HG03025 (cell line): Measurements from ENCODE around the gene CLUH.
"Not testable (repeated sequence)": the region's sequence is repeated elsewhere in the genome, so short reads cannot be mapped to it uniquely, and the experiment has no call there.

Experiments
- ATAC-seq: cut with Tn5 transposase; IDR thresholded peaks from one replicate; pipeline ENCODE4 v1.9.1; 2021; ENCODE audit warnings: mild to moderate bottlenecking, moderate library complexity; ENCODE audit not compliant: unreplicated experiment, low FRiP score

The CLUH gene

GRCh38 chr17:2701996-2702741 is 9.4 kb downstream of the CLUH start:
- no peak for ATAC-seq

- ATAC-seq, result no peak
These were observed 10.2 kb downstream of the CLUH start for GRCh38 chr17:2701161-2701995.

GRCh38 chr17:2700491-2701141 is 10.9 kb downstream of the CLUH start:
- no peak for ATAC-seq

- ATAC-seq, result no peak
These were observed 11.5 kb downstream of the CLUH start for GRCh38 chr17:2700030-2700490.

- ATAC-seq, result not testable (repeated sequence)
These were observed 12.3 kb downstream of the CLUH start for GRCh38 chr17:2699216-2699805.

- no peak for ATAC-seq
These were observed 13.9 kb downstream of the CLUH start for GRCh38 chr17:2697611-2698162.

GRCh38 chr17:2695961-2696760 is 15.4 kb downstream of the CLUH start:
- ATAC-seq, result no peak

GRCh38 chr17:2695243-2695960 is 16.2 kb downstream of the CLUH start:
- no peak for ATAC-seq

GRCh38 chr17:2694381-2695242 is 17.0 kb downstream of the CLUH start:
- no peak for ATAC-seq

- no peak for ATAC-seq
These were observed 17.8 kb downstream of the CLUH start for GRCh38 chr17:2693561-2694380.

GRCh38 chr17:2692781-2693135 is 18.8 kb downstream of the CLUH start:
- no peak for ATAC-seq

GRCh38 chr17:2691965-2692780 is 19.4 kb downstream of the CLUH start:
- no peak for ATAC-seq

GRCh38 chr17:2691069-2691871 is 20.3 kb downstream of the CLUH start:
- ATAC-seq, result no peak

GRCh38 chr17:2690165-2691068 is 21.1 kb downstream of the CLUH start:
- ATAC-seq, result no peak
